ENCODE measurements around the gene ZNF764.

Gene ZNF764

GRCh38 chr16:30557957-30558788 lies at the start of gene ZNF764:
TSS of gene ZNF764 (minus strand) at chr16:30558374. CDS start at chr16:30558182, 192 bp downstream.
- H3K27me3 ChIP-seq, result no peaks in the 10 kb centered on the region
- DNase-seq, result peak; percentile 99
- peak within 1 kb of the TSS; percentile 93 to 96 for H3K27ac ChIP-seq
- peak within 1 kb of the TSS; percentile 85 to 93 for H3K4me3 ChIP-seq
- no peaks in the 10 kb centered on the region for H3K9me3 ChIP-seq
- TF ChIP-seq, protein P1, sequence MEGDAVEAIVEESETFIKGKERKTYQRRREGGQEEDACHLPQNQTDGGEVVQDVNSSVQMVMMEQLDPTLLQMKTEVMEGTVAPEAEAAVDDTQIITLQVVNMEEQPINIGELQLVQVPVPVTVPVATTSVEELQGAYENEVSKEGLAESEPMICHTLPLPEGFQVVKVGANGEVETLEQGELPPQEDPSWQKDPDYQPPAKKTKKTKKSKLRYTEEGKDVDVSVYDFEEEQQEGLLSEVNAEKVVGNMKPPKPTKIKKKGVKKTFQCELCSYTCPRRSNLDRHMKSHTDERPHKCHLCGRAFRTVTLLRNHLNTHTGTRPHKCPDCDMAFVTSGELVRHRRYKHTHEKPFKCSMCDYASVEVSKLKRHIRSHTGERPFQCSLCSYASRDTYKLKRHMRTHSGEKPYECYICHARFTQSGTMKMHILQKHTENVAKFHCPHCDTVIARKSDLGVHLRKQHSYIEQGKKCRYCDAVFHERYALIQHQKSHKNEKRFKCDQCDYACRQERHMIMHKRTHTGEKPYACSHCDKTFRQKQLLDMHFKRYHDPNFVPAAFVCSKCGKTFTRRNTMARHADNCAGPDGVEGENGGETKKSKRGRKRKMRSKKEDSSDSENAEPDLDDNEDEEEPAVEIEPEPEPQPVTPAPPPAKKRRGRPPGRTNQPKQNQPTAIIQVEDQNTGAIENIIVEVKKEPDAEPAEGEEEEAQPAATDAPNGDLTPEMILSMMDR (IDR thresholded peaks at IDR 0.05), result no peak
- peaks cover 19 to 33% (median 25%) of the 10 kb centered on the region in 3 donors for H3K36me3 ChIP-seq
- H3K4me1 ChIP-seq, result peaks cover 0 to 29% (median 20%) of the 10 kb centered on the region in 4 donors
- intact Hi-C loops (cut with DNase I; ENCODE audit: low total_unique reads), result no loop called here

DNA sequence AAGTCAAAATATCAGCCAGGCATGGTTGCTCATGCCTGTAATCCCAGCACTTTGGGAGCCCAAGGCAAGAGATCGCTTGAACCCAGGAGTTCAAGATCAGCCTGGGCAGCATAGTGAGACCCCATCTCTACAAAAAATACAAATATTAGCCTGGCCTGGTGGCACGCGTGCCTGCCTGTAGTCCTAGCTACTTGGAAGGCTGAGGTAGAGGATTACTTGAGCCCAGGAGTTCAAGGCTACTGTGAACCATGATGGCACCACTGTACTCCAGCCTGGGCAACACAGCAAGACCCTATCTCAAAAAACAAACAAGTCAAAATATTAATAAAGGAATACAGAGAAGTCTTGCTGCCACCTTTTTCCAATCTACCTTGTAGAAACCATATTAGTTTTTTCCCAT lies 47.8 kb upstream of the ZNF764 start:
- H3K4me1 ChIP-seq, result peaks cover 6 to 28% (median 13%) of the 10 kb centered on the region in 4 donors
- no peak overlapping the region for H3K27ac ChIP-seq
- no peak overlapping the region for H3K4me3 ChIP-seq
- no peaks in the 10 kb centered on the region for H3K27me3 ChIP-seq
- intact Hi-C loops (cut with DNase I; ENCODE audit: low total_unique reads), result no loop called here
- peaks cover 31 to 64% (median 46%) of the 10 kb centered on the region in 3 donors for H3K36me3 ChIP-seq
- no peak for DNase-seq
- no peaks in the 10 kb centered on the region for H3K9me3 ChIP-seq
- TF ChIP-seq, protein P1 (IDR thresholded peaks at IDR 0.05), result no peak

GRCh38 chr16:30605158-30605557 lies 47.0 kb upstream of the ZNF764 start:
- no peak overlapping the region for H3K4me3 ChIP-seq
- H3K27ac ChIP-seq, result no peak overlapping the region
- H3K27me3 ChIP-seq, result no peaks in the 10 kb centered on the region
- no peaks in the 10 kb centered on the region for H3K9me3 ChIP-seq
- TF ChIP-seq, protein P1 (IDR thresholded peaks at IDR 0.05), result no peak
- peaks cover 0 to 21% (median 7%) of the 10 kb centered on the region in 4 donors for H3K4me1 ChIP-seq
- peaks cover 31 to 64% (median 46%) of the 10 kb centered on the region in 3 donors for H3K36me3 ChIP-seq
- DNase-seq, result no peak
- intact Hi-C loops (cut with DNase I; ENCODE audit: low total_unique reads), result no loop called here

DNA sequence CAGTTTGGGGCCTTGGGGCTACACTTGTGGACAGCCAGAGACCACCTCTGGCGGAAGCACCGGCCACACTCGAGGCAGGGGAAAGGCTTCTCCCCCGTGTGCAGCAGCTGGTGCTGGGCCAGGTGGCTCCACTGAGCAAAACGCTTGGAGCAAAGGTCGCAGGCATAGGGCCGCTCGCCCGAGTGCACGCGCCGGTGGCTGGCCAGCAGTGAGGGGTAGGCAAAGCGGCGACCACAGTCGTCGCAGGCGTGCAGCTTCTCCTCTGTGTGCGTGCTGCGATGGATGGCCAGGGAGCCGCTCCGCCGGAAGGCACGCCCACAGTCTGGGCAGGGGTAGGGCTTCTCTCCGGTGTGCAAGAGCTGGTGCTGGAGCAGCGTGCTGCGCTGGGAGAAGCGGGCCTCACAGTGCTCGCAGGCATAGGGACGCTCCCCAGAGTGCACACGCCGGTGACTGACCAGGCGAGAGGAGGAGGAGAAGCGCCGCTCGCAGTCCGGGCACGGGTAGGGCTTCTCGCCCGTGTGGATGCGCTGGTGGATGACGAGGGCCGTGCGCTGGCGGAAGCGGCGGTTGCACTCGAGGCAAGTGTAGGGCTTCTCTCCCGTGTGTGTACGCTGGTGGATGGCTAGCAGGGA lies 46.3 kb upstream of the ZNF764 start:
- TF ChIP-seq, protein P1 (IDR thresholded peaks at IDR 0.05), result no peak
- H3K27me3 ChIP-seq, result no peaks in the 10 kb centered on the region
- H3K36me3 ChIP-seq, result peaks cover 31 to 64% (median 46%) of the 10 kb centered on the region in 3 donors
- H3K9me3 ChIP-seq, result no peaks in the 10 kb centered on the region
- no peak overlapping the region for H3K27ac ChIP-seq
- no peak for DNase-seq
- H3K4me1 ChIP-seq, result peaks cover 0 to 20% (median 7%) of the 10 kb centered on the region in 4 donors
- no peak overlapping the region for H3K4me3 ChIP-seq
- intact Hi-C loops (cut with DNase I; ENCODE audit: low total_unique reads), result no loop called here

- Histone ChIP-seq H3K4me3 (no peak overlapping the region), H3K27me3 (no peaks in the 10 kb centered on the region), H3K36me3 (peaks cover 31 to 64% (median 46%) of the 10 kb centered on the region in 3 donors), H3K9me3 (no peaks in the 10 kb centered on the region), H3K4me1 (peaks cover 0 to 15% (median 5%) of the 10 kb centered on the region in 4 donors), H3K27ac (no peak overlapping the region)
- TF ChIP-seq, protein P1 (IDR thresholded peaks at IDR 0.05), result no peak
- intact Hi-C loops (cut with DNase I; ENCODE audit: low total_unique reads), result no loop called here
- DNase-seq, result no peak
Observed at GRCh38 chr16:30603945-30604315, 45.8 kb upstream of the ZNF764 start.

All from tibial artery (tissue), 4 donors.